HL-60 (cell line): ENCODE data around the gene CACNA1E.

Experiments
- DNase-seq, 2 experiments: peaks; one replicate each; pipeline ENCODE4 v3.0.0-alpha.2; 2010 to 2020; ENCODE audit warnings: low read depth in 1 of 2, low spot score in 1 of 2
- H3K27ac ChIP-seq: fragments of 250-450 bp; sonication (Bioruptor Pico); replicated peaks from 2 replicates; pipeline ENCODE4 v1.5.1; 2020; ENCODE audit warnings: mild to moderate bottlenecking, moderate library complexity
- H3K27me3 ChIP-seq: fragments of 250-450 bp; sonication (Bioruptor Pico); 2 replicates; pipeline ENCODE4 v1.5.1; 2021; ENCODE audit warnings: mild to moderate bottlenecking, moderate library complexity; ENCODE audit not compliant: insufficient read depth, poor library complexity, severe bottlenecking
- H3K4me3 ChIP-seq: replicated peaks from 2 replicates; pipeline ENCODE4 v1.5.1; 2011; ENCODE audit warnings: mild to moderate bottlenecking, control low read depth, low read length; ENCODE audit not compliant: insufficient read depth
- CTCF ChIP-seq: IDR thresholded peaks from one replicate; pipeline ENCODE4 v1.5.1; 2011; ENCODE audit warnings: low read length, control low read depth, inconsistent platforms; ENCODE audit not compliant: insufficient read depth
- GABPA ChIP-seq: IDR thresholded peaks from 2 replicates; pipeline ENCODE4 v1.6.1; 2012; ENCODE audit warnings: low read depth
- POLR2AphosphoS5 ChIP-seq: IDR thresholded peaks from 2 replicates; pipeline ENCODE4 v1.6.1; 2012; ENCODE audit warnings: low read depth
- REST ChIP-seq: IDR thresholded peaks from 2 replicates; pipeline ENCODE4 v1.6.1; 2012; ENCODE audit warnings: low read depth; ENCODE audit not compliant: insufficient replicate concordance
- SPI1 ChIP-seq: IDR thresholded peaks from 2 replicates; pipeline ENCODE4 v1.6.1; 2012; ENCODE audit warnings: low read depth, mild to moderate bottlenecking, borderline replicate concordance

The CACNA1E gene

GRCh38 chr1:181456551-181456950, 26.8 kb upstream of the CACNA1E start:
- TF ChIP-seq SPI1 (no peak), POLR2AphosphoS5 (no peak), CTCF (no peak), REST (no peak), GABPA (no peak)
- H3K4me3 ChIP-seq: no peak overlapping the region
- DNase-seq: no peak
- no peak overlapping the region for H3K27ac ChIP-seq
- H3K27me3 ChIP-seq: no peaks in the 10 kb centered on the region

GRCh38 chr1:181458419-181458818, 24.9 kb upstream of the CACNA1E start:
- no peak for DNase-seq
- TF ChIP-seq SPI1 (no peak), GABPA (no peak), REST (no peak), CTCF (no peak)
- H3K27me3 ChIP-seq: no peaks in the 10 kb centered on the region

GRCh38 chr1:181459067-181459466, 24.2 kb upstream of the CACNA1E start:
- H3K27me3 ChIP-seq: no peaks in the 10 kb centered on the region
- no peak for TF ChIP-seq GABPA
- TF ChIP-seq REST: no peak
- TF ChIP-seq CTCF: no peak
- TF ChIP-seq POLR2AphosphoS5: no peak
- TF ChIP-seq SPI1: no peak
- no peak overlapping the region for H3K27ac ChIP-seq
- DNase-seq: no peak
- no peak overlapping the region for H3K4me3 ChIP-seq

More at GRCh38 chr1:181458419-181458818, 24.9 kb upstream of the CACNA1E start:
- no peak overlapping the region for H3K27ac ChIP-seq
- H3K4me3 ChIP-seq: no peak overlapping the region
